Stimulated activated naive CD8-positive, alpha-beta T cell treated with anti-CD3 and anti-CD28 coated beads, Interleukin-15, amount 100 ng/mL, for 72 hours (primary cell): Measurements from ENCODE around the gene LSM11.

Experiments
- ATAC-seq: fragments of 150-1000 bp; cut with Tn5 transposase; 2 replicates; pipeline ENCODE4 v1.10.0; 2021; ENCODE audit warnings: mild to moderate bottlenecking, moderate library complexity
- DNase-seq, 2 donors: peaks; one replicate each; pipeline ENCODE4 v3.0.0; 2021 to 2022
- H3K27ac Mint-ChIP-seq, 2 donors: one replicate each; pipeline ENCODE4 v1.8.0; 2022; ENCODE audit warnings: mild to moderate bottlenecking in 2 of 2, mixed read lengths in 2 of 2, moderate library complexity in 2 of 2
- H3K27me3 Mint-ChIP-seq: one replicate; pipeline ENCODE4 v1.8.0; 2022; ENCODE audit warnings: mixed read lengths
- H3K4me1 Mint-ChIP-seq: one replicate; pipeline ENCODE4 v1.8.0; 2022; ENCODE audit warnings: mild to moderate bottlenecking, mixed read lengths
- H3K4me3 Mint-ChIP-seq, 2 donors: one replicate each; pipeline ENCODE4 v1.8.0; 2022; ENCODE audit warnings: mild to moderate bottlenecking in 2 of 2, mixed read lengths in 2 of 2, moderate library complexity in 1 of 2
- H3K9me3 Mint-ChIP-seq, 2 donors: one replicate each; pipeline ENCODE4 v1.8.0; 2022; ENCODE audit warnings: mixed read lengths in 2 of 2

LSM11 gene

GRCh38 chr5:157747766-157748700, 4.5 kb downstream of the LSM11 start:
- Mint-ChIP-seq H3K27me3 (no peaks in the 10 kb centered on the region), H3K4me1 (peaks cover 59% of the 10 kb centered on the region), H3K9me3 (no peaks in the 10 kb centered on the region), H3K4me3 (no peak overlapping the region), H3K27ac (no peak overlapping the region)
- DNase-seq (no peak), ATAC-seq (no peak)

DNA sequence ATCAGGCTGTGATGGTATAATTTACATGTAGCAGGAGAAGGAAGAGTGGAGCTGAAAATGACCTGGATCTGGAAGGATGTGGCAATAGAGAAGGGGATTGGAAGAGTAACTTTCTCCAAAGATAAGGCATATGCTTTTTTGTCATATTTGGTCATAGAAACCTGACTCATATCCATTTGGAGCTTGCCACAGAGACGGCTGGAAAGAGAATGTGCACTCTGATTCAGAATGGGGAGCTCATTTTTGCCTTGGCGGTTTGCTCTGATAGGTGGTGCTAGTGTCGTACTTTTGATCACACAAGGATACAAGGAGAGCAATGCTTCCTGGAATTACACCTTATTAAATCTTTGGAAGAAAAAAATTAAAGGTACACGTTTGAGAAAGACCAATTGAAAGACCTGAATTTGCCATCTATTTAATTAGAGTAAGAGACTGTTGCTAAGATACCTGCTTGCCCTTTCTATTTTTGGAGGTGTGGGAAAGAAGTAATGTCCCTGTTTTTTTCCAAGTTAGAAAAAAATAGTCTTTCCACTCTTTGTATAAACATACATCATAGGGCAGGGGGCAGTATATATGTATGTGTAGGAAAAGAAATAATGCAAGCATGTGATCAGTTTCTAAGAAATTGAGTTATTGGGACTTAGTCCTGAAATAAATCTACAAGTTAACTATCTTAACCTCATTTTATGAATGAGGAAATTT, 5.4 kb downstream of the LSM11 start:
- Mint-ChIP-seq H3K4me1 (peaks cover 55% of the 10 kb centered on the region), H3K9me3 (no peaks in the 10 kb centered on the region), H3K27me3 (no peaks in the 10 kb centered on the region), H3K4me3 (no peak overlapping the region), H3K27ac (no peak overlapping the region)
- DNase-seq (no peak), ATAC-seq (no peak)

DNA sequence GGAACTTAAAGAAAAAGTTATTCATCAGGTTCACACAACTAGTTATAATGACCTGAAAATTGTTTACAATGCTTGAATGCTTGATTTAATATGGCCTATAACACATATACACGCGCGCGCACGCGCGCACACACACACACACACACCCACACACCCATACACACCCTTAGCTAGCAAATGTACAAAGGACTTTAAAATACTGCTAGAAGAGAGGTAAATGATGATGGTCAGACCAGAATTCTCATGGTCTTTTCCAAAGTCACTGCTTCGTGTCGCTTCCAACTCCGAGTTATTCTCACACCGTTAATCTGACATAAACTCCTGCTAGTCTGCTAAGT, 5.9 kb downstream of the LSM11 start:
- Mint-ChIP-seq H3K27ac (no peak overlapping the region), H3K9me3 (no peaks in the 10 kb centered on the region), H3K27me3 (no peaks in the 10 kb centered on the region), H3K4me1 (peaks cover 52% of the 10 kb centered on the region), H3K4me3 (no peak overlapping the region)
- DNase-seq (no peak), ATAC-seq (no peak)

- Mint-ChIP-seq H3K27ac (no peak overlapping the region), H3K9me3 (no peaks in the 10 kb centered on the region), H3K4me3 (no peak overlapping the region), H3K27me3 (no peaks in the 10 kb centered on the region), H3K4me1 (peaks cover 44% of the 10 kb centered on the region)
- DNase-seq (no peak), ATAC-seq (no peak)
These were observed 6.8 kb downstream of the LSM11 start for GRCh38 chr5:157750320-157750719.

DNA sequence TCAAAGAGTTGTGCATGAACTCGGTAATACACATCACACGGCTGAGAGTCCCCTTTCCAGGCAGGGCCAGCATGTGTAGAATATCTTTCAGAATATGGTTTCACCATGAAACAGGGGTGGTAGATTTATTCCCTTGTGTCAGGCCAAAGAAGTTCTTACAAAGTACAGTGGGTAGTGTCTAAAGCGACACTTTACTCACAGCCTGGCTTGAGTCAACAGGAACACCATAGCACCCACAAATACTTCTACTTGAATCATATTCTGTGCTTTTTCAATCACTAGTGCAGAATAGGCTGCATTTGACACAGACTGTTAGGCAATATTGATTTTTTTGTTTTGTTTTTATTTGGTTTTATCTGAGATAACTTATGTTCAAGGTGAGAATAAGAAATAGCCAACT, 12.6 kb downstream of the LSM11 start:
- Mint-ChIP-seq H3K9me3 (no peaks in the 10 kb centered on the region), H3K4me1 (no peaks in the 10 kb centered on the region), H3K27me3 (no peaks in the 10 kb centered on the region), H3K4me3 (no peak overlapping the region), H3K27ac (no peak overlapping the region)
- no peak for ATAC-seq
- DNase-seq: no peak

DNA sequence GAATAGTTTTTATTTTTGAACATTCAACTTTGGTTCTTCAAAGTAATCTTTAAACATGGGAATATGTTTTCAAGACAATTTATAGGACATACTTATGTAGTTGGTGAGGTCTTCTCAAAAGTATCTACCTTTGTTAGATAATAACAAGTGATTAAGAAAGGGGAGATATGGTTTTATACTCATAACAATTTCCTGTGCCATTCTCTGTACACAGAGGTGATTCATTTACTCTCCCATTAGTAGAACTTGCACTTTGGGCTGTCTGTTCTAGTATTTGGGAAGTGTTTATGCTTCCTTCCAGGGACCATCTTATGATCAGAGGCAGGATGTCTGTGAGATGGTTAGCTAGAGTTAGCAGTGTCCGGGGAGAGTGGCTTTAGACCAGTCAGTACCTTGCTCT, 15.2 kb downstream of the LSM11 start:
- H3K4me1 Mint-ChIP-seq: no peaks in the 10 kb centered on the region
- no peak overlapping the region for H3K27ac Mint-ChIP-seq
- no peak overlapping the region for H3K4me3 Mint-ChIP-seq
- H3K9me3 Mint-ChIP-seq: no peaks in the 10 kb centered on the region
- ATAC-seq: no peak
- no peak for DNase-seq
- H3K27me3 Mint-ChIP-seq: no peaks in the 10 kb centered on the region

GRCh38 chr5:157761690-157762621, 18.4 kb downstream of the LSM11 start:
- Mint-ChIP-seq H3K4me3 (no peak overlapping the region), H3K27me3 (no peaks in the 10 kb centered on the region), H3K27ac (no peak overlapping the region), H3K4me1 (no peaks in the 10 kb centered on the region), H3K9me3 (no peaks in the 10 kb centered on the region)
- peak; percentile 17 to 20 for DNase-seq
- ATAC-seq: peak; percentile 87

- no peak overlapping the region for H3K4me3 Mint-ChIP-seq
- H3K9me3 Mint-ChIP-seq: no peaks in the 10 kb centered on the region
- H3K27me3 Mint-ChIP-seq: no peaks in the 10 kb centered on the region
- no peaks in the 10 kb centered on the region for H3K4me1 Mint-ChIP-seq
- ATAC-seq: no peak
- no peak overlapping the region for H3K27ac Mint-ChIP-seq
- no peak for DNase-seq
These were observed 21.0 kb downstream of the LSM11 start for GRCh38 chr5:157764531-157764930.

- Mint-ChIP-seq H3K4me3 (no peak overlapping the region), H3K27ac (no peak overlapping the region), H3K9me3 (no peaks in the 10 kb centered on the region), H3K27me3 (no peaks in the 10 kb centered on the region), H3K4me1 (no peaks in the 10 kb centered on the region)
- no peak for ATAC-seq
- no peak for DNase-seq
These were observed 22.9 kb downstream of the LSM11 start for GRCh38 chr5:157766442-157766841.

GRCh38 chr5:157766902-157767301, 23.4 kb downstream of the LSM11 start:
- no peak overlapping the region for H3K4me3 Mint-ChIP-seq
- no peaks in the 10 kb centered on the region for H3K9me3 Mint-ChIP-seq
- no peaks in the 10 kb centered on the region for H3K27me3 Mint-ChIP-seq
- DNase-seq (no peak), ATAC-seq (no peak)
- H3K27ac Mint-ChIP-seq: no peak overlapping the region
- no peaks in the 10 kb centered on the region for H3K4me1 Mint-ChIP-seq

DNA sequence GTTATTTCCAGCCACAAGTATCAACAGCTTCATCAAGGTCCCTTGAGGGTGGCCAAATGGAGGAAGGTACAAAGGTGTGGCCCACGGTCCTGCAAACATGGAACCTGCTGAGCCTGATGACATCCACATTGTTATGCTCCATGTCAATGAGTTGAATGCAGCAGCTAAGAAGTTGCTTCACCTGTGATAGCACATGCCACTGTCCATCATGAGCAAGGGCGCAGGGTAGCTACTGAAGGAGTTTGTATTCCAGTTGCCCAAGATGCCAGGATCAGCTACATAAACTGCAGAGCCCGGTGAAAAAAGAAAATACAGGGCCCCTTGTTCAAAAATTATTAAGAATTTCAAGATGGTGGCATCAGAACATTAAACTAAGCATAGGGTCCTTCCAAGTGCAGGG, 24.2 kb downstream of the LSM11 start:
- Mint-ChIP-seq H3K4me3 (no peak overlapping the region), H3K27me3 (no peaks in the 10 kb centered on the region), H3K27ac (no peak overlapping the region), H3K9me3 (no peaks in the 10 kb centered on the region), H3K4me1 (no peaks in the 10 kb centered on the region)
- ATAC-seq (no peak), DNase-seq (no peak)

- no peaks in the 10 kb centered on the region for H3K9me3 Mint-ChIP-seq
These were observed 27.2 kb downstream of the LSM11 start for GRCh38 chr5:157770665-157771064.

DNA sequence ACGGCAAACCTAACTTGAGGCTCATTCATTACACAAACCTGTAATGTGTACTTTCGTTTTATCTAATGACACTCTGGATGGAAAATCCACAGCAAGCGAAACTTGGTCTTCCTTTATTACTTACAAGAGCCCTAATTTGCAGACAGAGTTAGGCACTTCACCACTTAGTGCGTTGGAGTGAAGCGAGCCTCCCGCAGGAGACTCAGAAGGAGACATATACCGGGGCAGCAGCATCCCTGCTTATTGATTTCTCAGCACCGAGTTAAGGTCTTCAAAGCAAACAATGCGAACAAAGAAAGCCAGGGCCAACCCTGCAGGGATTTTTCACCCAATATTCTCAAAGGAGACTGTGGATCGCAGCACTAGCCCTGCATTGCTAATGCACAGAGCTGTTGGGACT, 28.6 kb downstream of the LSM11 start:
- Mint-ChIP-seq H3K4me3 (no peak overlapping the region), H3K27me3 (no peaks in the 10 kb centered on the region), H3K4me1 (no peaks in the 10 kb centered on the region), H3K27ac (no peak overlapping the region), H3K9me3 (no peaks in the 10 kb centered on the region)
- no peak for DNase-seq
- no peak for ATAC-seq

More at GRCh38 chr5:157770665-157771064, 27.2 kb downstream of the LSM11 start:
- no peak overlapping the region for H3K4me3 Mint-ChIP-seq
- no peaks in the 10 kb centered on the region for H3K4me1 Mint-ChIP-seq
- no peak for DNase-seq
- no peak for ATAC-seq
- H3K27me3 Mint-ChIP-seq: no peaks in the 10 kb centered on the region
- H3K27ac Mint-ChIP-seq: no peak overlapping the region

GRCh38 chr5:157778121-157778805, 34.8 kb downstream of the LSM11 start:
- Mint-ChIP-seq H3K4me1 (no peaks in the 10 kb centered on the region), H3K4me3 (no peak overlapping the region), H3K27ac (peak overlapping the region in 1 of 2 donors; percentile 71), H3K9me3 (no peaks in the 10 kb centered on the region), H3K27me3 (no peaks in the 10 kb centered on the region)
- no peak for ATAC-seq
- no peak for DNase-seq

GRCh38 chr5:157779221-157779620, 35.7 kb downstream of the LSM11 start:
- ATAC-seq (no peak), DNase-seq (no peak)
- Mint-ChIP-seq H3K9me3 (no peaks in the 10 kb centered on the region), H3K4me1 (no peaks in the 10 kb centered on the region), H3K27ac (no peak overlapping the region), H3K27me3 (no peaks in the 10 kb centered on the region), H3K4me3 (no peak overlapping the region)
